ENCODE results near the gene MYOZ3.

MYOZ3 gene

DNA sequence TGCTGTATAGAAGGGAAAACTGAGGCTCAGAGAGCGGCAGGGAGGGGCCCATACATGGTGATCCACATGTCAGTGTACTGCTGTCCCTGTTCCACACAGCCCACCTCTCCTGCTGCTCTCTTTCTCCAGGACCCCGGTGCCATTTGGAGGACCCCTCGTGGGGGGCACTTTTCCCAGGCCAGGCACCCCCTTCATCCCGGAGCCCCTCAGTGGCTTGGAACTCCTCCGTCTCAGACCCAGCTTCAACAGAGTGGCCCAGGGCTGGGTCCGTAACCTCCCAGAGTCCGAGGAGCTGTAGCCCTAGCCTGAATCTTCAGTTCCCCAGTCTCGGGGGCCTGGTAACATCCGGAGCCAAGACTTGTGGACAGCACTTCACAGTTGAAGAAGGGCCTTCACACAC lies 15.5 kb downstream of the MYOZ3 start:
- DNase-seq (ENCODE audit: low read depth, low spot score): no peak
- no peak overlapping the region for H3K27ac ChIP-seq

DNA sequence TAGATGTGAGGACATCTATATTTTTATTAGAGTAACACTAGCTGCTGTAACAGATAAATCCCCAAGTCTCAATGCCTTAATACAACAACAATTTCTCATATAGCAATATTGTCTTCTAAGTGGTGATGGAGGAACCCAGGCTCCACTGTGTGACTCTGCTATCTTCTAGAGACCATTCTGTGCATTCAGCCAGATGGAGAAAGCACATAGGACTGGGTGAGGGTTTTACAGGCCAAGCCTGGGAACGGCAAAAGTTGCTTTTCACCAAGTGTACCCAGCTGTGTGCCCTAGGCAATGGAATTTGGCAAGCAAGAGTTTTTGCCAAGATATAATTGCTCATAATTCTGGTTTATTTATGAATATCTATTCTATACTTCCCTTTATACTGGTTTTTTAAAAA lies 28.1 kb downstream of the MYOZ3 start:
- no peak for DNase-seq (ENCODE audit: low read depth, low spot score)
- H3K27ac ChIP-seq: no peak overlapping the region

DNA sequence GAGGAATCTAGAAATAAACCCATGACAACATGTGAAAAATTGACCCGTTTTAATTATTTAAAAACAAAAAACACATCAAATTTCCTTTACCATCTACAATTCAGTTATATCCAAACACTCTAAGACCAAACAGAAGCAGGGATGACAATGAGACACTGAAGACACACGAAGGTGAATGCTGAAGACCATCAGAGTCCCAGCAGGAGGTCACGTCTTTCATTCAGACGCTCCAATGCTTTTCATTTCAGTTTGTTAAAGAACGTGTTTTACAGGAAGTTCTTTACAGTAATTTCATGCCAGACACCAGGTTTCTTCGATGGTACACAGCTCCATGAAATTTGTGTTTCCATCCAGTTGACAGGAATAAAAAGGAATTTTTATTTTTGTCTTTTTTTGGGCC lies 29.7 kb downstream of the MYOZ3 start:
- no peak overlapping the region for H3K27ac ChIP-seq
- DNase-seq (ENCODE audit: low read depth, low spot score): no peak

DNA sequence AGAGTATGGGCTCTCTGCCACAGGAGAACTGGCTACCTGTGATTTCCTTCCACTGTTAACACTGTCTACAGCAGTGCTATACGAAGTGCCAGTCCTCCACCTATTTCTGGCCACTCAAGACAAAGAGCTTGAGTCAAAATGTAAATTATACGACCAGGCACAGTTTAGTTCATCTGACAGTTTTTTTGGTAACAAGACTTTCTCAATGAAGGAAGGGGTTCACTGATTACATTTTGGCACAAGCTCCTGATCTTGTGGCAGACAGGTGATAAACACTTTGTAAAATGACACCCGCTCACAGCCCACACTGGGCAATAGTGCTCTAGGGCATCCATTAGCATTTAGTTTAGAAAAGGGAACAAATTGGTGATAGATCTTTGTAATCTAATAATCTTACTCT lies 31.2 kb downstream of the MYOZ3 start:
- DNase-seq (ENCODE audit: low read depth, low spot score): no peak
- no peak overlapping the region for H3K27ac ChIP-seq

DNA sequence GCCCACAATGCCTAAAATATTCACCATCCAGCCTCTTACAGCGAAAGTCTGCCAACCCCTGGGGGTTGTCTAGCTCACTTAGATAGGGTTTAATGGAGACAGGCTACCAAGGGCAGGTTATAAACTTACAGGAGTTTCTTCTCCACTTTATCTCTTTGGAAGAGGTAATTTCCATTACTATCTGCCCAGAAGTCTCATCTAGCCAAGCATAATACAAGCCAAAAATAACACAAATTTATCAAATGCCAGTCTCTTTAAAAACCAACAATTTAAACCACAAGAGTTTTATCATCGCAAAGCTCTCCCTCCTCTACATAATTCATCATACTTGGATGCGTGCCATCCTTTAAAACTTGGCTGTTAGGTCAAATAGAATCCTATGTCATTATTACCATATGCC lies 33.6 kb downstream of the MYOZ3 start:
- no peak for DNase-seq (ENCODE audit: low read depth, low spot score)
- no peak overlapping the region for H3K27ac ChIP-seq

DNA sequence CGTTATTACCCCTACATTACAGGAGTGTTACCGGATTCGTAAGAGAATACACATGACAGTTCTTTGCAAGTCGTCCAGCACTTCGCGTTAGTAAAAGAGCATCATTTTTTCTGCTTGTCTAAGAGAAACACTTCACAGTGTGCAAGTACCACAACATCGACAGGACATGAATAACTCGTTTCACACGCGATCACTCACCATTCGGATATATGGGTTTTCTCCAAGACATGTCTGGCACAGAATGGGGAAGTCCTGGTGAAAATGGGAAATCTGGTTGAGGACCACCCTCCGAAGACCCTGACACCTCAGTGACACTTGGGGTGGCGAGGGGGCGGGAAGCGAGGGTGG lies 39.2 kb downstream of the MYOZ3 start:
- H3K27ac ChIP-seq: peak overlapping the region; percentile 75
- no peak for DNase-seq (ENCODE audit: low read depth, low spot score)

DNA sequence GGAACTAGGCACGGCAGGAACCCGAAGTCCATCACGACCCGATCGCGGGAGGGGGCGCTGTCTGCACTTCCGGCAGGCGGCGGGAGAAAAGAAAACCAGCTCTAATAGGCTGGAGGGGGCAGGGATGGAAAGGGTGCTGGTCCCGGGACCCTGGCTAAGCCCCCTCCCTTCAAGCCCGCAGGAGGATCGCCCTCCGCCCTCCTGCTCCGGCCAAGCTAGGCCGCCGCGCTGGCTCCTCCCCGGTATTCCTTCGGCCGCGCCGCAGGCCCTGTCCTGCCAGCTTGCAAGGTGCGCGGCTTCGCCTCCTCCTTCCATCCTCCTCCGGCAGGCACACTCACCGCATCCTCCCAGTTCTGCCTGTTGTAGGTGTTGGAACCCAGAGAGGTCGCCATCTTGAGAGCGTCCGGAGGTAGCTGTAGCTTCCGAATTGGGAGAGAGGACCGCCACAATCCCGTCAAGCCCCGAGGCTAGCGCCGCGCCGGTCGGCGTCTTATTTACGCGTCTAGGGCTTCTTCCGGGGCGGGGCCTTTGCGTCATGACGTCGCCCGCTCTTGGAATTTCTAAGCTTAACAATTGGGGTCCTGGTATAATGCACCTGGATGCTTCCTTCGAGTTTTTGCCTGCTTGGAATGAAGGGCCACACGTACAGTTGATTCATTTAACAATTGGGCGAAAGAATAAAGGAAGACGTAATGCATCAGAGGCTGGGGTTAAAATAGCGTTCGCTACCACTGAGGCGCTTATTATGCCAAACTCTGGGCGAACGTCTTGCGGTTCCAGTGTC lies 39.7 kb downstream of the MYOZ3 start, which contains the start of gene RBM22:
Gene RBM22 (minus strand): TSS at position 469 of the 784 bp plus-strand sequence. CDS start 77 bp downstream, at position 392.
- peak within 1 kb of the TSS; percentile 75 for H3K27ac ChIP-seq
- DNase-seq (ENCODE audit: low read depth, low spot score): peak; percentile 31

DNA sequence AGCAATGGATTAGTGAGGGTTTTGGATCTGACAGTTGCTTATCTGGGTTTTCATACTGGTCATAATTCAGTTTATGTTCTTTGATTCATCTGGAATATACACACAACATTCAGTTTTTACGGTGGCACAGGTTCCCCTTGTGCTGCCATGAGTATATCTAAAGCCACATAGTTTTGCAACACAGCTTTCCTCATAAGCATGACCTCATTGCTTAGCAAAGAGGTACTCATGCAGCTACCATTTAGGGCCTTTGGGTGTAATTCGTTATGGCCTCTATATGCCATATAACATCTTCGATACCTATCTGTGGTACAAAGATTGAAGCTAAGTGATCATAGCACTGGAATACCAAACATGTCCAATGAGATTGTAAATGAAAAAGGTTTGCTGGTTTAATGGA lies 42.7 kb downstream of the MYOZ3 start:
- no peak for DNase-seq (ENCODE audit: low read depth, low spot score)
- no peak overlapping the region for H3K27ac ChIP-seq

DNA sequence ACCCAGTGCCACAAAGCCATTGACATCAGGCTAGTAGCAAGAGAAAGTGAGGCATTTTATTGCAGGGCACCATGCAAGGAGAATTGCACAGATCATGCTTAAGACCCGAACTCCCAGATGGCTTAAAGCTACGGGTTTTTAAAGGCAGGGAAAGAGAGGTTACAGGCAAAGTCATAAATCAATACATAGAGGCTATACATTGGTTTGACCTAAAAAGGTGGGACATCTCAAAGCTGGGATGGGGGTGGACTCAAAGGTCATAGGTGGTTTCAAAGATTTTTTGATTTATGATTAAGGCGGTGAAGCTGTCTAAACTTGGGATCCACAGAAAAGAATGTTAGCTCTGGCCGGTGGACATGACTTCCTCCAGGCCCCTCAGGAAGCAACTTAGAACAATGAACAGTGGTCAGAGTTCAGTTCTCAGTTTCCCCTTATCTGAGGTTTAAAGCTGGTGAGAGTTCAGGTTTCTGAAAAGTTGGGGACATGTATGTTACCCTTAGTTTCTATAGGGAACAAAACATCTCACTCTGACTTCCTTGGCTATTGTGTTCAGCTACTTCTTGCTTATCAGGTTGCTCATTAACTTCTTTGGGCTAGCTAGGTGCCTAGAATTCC lies 45.8 kb downstream of the MYOZ3 start:
- no peak for DNase-seq (ENCODE audit: low read depth, low spot score)
- H3K27ac ChIP-seq: no peak overlapping the region

DNA sequence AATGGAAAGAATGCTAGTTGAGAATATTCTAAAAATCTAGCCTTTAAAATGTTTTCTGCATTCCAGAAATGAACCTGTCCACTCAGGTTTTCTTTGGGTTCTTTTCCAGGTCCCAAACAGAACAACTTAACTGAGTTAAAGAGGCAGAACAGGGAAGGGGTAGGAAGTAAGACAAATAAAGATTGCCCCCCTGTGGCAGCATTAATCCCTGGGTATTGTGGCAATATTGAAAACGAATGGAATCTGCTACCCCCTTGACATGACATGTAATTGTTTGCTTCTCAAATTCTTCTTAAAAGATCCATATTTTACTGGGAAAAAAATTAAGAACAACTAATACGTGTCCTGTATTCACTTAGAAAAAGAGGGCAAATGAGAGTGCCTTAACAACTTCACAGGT lies 49.1 kb downstream of the MYOZ3 start:
- no peak for DNase-seq (ENCODE audit: low read depth, low spot score)

DNA sequence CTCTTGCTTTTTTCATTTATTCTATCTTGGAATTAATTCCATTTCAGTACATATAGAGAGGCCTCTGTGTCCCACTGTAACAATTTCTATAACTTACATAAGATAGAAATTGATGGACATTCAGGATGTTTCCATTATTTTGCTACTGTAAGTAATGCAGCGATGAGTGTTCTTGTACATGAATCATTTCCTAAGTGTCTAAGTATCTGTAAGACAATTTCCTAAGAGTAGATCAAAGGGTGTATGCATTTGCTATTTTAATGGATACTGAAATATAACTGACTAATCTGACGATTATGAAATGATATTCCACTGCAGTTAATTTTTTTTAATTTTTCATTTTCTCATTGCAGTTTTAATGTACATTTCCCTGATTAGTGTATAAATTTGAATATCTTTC lies 62.8 kb downstream of the MYOZ3 start:
- peak overlapping the region; percentile 9 for H3K27ac ChIP-seq
- DNase-seq (ENCODE audit: low read depth, low spot score): no peak

More for the DNA sequence above, 49.1 kb downstream of the MYOZ3 start:
- no peak overlapping the region for H3K27ac ChIP-seq
